GM18873 (cell line): Measurements from ENCODE around the gene CBX1.
"Not testable (repeated sequence)": the region's sequence is repeated elsewhere in the genome, so short reads cannot be mapped to it uniquely, and the experiment has no call there.

Experiments used
- ATAC-seq: cut with Tn5 transposase; IDR thresholded peaks from one replicate; pipeline ENCODE4 v1.9.1; 2021; ENCODE audit warnings: mild to moderate bottlenecking, moderate library complexity, moderate number of reproducible peaks; ENCODE audit not compliant: unreplicated experiment, low FRiP score

Gene CBX1

GRCh38 chr17:48053758-48054237 lies 47.5 kb downstream of the CBX1 start:
- ATAC-seq, result no peak

DNA sequence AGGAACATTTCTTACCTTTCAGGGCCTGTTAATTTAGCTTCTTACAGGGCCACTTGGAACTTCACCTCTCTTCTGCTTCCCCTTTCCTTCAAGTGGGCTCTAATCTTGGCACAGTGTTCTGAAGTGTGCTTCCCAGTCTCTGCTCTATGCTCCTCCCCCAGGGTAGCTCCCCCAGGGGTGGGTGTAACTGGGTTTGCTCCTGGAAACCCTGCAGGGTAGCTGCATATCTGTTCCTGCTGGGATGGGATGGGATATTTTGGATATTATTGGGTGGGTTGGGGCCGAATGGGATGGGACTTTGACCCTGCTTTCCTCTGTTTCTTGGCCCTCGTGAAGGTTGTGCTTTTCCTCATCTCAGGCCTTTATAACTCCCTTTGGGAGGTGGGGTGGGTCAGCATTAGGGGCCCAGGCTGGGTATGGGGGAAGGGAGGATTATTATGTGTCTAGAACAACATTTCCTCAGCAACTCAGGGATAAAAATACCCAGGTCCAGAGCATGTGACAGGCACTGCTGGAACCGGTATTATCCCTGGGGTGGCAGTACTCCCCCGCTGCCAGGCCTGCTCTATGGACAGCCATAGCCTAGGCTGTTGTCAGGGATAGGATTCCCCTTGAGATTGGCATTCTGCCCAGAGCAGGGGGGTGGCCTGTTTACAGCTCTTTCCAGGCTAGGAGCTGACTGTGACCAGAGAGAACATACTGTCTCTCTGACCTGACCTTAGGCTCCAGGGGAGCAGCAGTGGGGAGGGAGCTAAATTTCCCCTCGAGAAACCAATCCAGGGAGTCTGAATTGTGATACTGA lies 48.1 kb downstream of the CBX1 start:
- no peak for ATAC-seq

- ATAC-seq, result no peak
These were observed 49.4 kb downstream of the CBX1 start for GRCh38 chr17:48051706-48052486.

DNA sequence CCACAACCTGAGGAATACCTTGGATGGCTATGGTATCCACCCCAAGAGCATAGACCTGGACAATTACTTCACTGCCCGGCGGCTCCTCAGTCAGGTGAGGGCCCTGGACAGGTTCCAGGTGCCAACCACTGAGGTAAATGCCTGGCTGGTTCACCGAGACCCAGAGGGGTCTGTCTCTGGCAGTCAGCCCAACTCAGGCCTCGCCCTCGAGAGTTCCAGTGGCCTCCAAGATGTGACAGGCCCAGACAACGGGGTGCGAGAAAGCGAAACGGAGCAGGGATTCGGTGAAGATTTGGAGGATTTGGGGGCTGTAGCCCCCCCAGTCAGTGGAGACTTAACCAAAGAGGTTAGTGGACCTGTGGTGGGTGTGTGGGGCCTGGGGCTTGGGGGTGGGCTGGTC lies 50.0 kb downstream of the CBX1 start:
- no peak for ATAC-seq

GRCh38 chr17:48048384-48049126 lies 52.7 kb downstream of the CBX1 start:
- ATAC-seq, result peak; percentile 28

DNA sequence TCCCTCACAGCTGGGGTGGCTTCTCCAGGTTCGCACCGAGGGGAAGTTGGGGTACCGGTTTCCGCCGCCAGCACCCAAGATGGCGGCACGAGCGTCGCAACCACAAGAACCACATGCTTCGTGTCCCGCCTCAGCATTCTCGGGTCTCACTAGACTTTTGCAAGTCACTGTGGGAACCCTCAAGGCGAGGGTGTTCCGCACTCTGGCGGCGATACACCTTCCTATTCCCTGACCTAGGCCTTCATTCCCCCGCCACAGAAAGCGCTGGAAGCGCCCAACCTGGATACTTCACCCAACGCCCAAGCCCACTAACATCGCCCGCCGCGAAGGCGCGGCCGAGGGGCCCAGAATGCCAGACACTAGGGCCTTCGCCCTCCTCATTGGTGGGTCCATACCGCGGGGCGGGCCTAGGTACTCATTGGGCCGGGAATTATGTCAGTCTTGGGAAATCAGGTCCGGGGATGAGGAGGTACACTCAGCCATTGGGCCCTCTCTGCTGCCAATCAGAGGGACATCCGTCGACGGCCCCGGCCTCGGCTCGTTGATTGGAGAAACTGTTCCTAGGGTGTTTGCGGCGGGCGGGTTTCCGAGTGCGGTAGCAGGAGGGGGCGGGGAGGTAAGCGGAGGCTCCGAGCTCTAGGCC lies 53.4 kb downstream of the CBX1 start, which contains the start of gene NFE2L1:
NFE2L1 (plus strand) TSS at position 619 of the 643 bp plus-strand sequence. CDS start 2,760 bp downstream, outside the sequence.
- ATAC-seq, result peak; percentile 94

DNA sequence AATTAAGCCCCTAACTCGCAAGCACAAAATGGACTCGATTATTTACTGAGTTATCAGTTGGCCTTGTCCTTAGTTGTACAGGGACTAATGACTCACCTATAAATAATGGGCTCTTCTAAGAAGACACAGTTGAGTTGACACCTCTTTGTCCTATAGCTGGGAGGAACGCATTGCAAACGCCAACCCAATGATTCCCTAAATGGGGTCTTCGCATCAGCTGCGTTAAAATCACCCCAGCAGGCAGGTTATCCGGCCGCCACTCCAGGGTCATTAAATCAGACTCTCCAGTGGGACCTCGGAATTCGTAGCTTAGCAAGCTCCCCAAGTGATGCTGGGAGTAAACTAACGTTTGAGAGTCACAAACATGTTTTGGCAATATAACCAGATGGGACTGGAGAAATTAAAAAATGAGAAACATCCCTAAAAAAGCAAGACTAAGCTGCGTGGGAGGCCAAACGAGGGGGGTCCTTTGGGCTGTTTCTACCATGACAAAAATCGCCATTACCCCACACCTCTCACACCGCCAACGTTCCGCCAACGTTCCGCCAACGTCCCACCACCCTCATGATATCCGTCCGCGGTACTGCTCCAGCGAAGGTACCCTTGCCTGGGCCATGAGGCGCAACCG lies 54.1 kb downstream of the CBX1 start:
- no peak for ATAC-seq

GRCh38 chr17:48046296-48046695 lies 55.0 kb downstream of the CBX1 start:
- no peak for ATAC-seq

GRCh38 chr17:48045316-48046001 lies 55.8 kb downstream of the CBX1 start:
- no peak for ATAC-seq

- ATAC-seq, result no peak
These were observed 56.4 kb downstream of the CBX1 start for GRCh38 chr17:48044851-48045250.

- ATAC-seq, result no peak
These were observed 58.1 kb downstream of the CBX1 start for GRCh38 chr17:48043176-48043575.

- ATAC-seq, result no peak
These were observed 62.6 kb downstream of the CBX1 start for GRCh38 chr17:48038687-48039086.

- ATAC-seq, result no peak
These were observed 63.4 kb downstream of the CBX1 start for GRCh38 chr17:48037838-48038323.

DNA sequence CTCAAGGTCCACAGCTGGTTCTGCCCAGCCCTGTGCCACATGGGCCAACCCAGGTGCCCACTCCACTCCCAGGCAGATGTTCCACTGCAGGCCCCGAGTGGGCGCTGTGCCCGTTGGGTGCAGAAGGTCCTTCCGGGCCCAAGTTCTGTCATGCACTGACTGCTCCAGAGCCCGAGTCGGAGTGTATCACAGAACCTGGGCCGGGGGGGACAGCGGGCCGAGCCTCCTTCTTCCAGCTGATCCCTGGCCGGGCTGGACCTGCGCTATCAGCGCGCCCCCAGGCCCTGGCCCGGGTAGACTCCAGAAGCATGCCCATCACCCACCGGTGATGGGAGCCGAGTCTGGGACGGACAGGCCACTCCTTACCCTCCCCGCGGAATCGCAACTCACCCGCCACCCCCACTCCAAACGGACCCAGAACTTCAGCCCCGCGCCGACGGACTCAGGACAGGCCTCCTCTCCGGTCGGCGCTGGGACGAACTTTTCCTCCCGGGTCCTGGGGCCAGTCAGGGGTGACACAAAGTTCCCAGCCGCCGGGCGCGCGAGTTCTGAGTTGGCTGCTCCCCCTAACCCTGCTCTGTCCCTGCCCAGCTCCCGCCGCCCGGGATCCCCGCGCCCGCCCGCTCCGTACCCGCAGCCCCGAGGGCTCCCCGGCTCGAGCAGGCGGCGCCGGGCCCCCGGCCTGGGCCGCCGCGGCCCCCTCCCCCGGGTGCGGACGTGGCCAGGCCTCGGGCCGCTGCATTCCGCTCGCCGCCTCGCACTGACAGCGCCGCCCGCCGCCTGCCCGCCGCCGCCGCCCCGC lies 64.0 kb downstream of the CBX1 start, which contains the start of gene COPZ2:
COPZ2 (minus strand) TSS at position 762 of the 802 bp plus-strand sequence; CDS start at position 742, 20 bp downstream.
- no peak for ATAC-seq

DNA sequence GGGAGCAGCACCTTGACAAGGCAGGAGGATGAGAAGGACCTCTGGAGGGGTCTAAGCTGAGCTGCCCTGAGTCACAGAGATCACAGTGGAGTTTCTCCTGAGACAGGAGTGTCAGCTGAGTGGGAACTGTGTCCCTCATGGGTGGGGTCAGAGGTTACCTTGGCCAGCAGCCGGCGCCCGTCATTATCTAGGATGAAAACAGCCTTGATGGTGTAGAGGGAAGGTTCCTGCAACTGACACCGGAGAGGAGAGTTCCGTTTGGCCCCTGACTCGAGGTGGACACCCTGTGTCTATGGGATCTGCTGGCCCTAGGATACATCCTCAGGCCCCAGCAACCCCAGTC lies 64.6 kb downstream of the CBX1 start:
- ATAC-seq, result no peak

DNA sequence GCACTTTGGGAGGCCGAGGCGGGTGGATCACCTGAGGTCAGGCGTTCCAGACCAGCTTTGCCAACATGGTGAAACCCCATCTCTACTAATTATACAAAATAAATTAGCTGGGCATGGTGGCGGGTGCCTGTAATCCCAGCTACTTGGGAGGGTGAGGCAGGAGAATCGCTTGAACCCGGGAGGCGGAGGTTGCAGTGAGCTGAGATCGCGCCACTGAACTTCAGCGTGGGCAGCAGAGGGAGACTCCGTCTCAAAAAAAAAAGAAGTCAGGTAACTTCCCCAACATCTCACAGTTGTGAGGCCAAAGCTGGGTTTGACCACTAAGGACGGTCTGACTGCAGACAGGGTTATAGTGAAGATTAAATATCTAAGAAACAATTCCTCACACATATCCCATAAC lies 66.5 kb downstream of the CBX1 start:
- ATAC-seq, result not testable (repeated sequence)

DNA sequence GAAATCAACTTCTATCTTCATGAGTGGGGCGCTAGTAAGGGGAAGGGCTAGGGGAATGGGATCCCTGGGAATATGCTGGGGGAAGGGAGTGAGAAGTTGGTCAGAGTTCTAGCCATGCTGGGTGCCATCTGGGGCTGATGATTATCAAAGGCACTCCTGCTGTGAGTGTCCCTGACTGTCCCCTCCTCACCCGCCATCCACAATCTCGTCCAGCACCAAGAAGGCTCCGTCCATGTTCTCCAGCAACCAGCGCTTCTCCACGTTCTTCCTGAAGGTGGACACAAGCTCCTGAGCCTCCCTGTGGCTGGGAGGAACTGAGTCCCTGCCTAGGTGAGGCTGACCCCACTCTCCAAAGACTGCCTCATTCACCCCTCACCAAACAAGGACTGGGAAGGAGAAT lies 69.3 kb downstream of the CBX1 start:
- no peak for ATAC-seq

- ATAC-seq, result no peak
These were observed 70.7 kb downstream of the CBX1 start for GRCh38 chr17:48030531-48030930.
